HG02678 (cell line): ENCODE measurements around the gene ANKRD29.
A peak's percentile ranks its signal among the peaks of the same experiment; 100 is the strongest.
"Not testable (repeated sequence)": the region's sequence is repeated elsewhere in the genome, so short reads cannot be mapped to it uniquely, and the experiment has no call there.

ENCODE experiments used
- ATAC-seq: cut with Tn5 transposase; IDR thresholded peaks from one replicate; pipeline ENCODE4 v1.9.1; 2021; ENCODE audit warnings: mild to moderate bottlenecking, moderate library complexity; ENCODE audit not compliant: unreplicated experiment

Gene ANKRD29

DNA sequence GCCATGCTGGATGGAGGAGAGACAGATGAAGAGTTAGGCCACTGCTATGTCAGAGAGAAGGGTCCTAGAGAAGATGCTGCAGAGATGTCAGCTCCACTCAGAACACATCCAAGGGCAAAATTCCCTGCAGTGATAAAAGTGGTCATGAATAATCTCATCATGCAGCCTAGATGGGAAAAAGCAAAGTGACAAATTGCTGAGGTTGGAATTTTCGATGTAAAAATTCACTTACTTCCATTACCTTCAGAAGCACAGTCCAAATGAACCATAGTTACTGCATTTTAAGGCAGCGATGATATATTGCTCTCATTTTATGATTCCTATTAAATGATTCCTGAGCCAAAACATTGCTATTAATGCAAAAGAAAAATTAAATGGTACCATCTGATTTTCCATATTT lies 16.4 kb downstream of the ANKRD29 start:
- ATAC-seq: no peak

GRCh38 chr18:23645568-23646175 lies 17.0 kb downstream of the ANKRD29 start:
- ATAC-seq: no peak

DNA sequence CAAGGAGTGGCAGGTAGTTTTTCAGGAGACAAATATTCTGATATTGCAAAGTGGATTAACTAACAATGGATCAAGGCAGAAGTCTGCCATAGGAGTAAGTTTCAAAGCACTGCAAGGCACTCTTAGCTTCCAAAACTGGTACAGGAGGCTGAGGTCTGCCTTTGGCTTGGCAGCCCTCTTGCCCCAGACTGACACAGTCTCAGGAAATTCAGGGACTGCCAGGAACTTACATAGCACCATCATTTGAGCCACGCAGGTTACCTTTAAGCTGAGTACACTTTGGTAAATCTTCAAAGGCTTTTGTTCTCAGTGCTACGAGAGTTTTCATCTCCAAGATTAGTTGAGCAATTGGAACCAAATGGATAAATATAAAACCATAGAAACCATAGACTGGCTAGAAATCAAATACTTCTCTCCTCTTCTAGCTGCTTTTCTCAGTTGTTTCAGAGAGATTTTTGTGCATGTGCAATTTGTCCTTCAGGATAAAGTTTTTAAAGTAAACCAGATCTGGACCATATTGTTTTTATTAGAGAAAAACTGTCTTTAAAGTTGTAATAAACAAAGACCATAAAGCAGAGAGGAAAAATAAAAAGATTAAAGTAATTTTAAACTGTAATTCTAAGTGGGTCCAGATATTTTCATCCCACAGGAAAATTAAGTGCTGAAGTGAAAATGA lies 18.8 kb downstream of the ANKRD29 start:
- no peak for ATAC-seq

- ATAC-seq: no peak
Observed at GRCh38 chr18:23641937-23642666, 20.6 kb downstream of the ANKRD29 start.

DNA sequence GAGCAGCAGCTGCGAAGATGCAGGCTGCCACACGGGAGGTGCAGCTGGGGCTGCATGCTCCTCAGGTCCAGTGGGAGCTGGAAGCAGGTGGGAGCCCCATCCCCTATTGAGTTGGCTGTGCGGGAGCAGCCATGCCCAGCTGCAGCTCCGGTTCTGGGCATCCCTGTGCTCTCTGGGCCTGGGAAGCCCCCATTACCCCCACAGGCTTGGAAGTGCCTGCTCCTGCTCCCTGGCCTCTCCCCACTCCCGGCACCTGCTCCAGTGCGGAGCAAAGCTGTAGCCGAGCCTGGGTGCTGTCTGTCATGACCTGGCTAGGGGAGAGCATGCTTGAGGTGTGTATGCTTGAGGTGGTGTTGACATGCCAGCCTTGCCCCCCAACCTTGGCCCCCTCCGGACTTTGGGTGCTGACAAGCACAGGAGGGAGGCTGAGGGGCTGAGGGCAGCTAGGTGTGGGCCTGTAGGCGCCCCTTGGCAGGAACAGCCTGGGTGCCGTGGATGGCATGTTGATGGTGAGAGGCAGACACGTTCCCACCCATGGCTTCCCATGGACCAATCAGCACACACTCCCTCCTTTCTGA lies 21.5 kb downstream of the ANKRD29 start:
- ATAC-seq: no peak

- no peak for ATAC-seq
Observed at GRCh38 chr18:23640052-23640451, 22.7 kb downstream of the ANKRD29 start.

DNA sequence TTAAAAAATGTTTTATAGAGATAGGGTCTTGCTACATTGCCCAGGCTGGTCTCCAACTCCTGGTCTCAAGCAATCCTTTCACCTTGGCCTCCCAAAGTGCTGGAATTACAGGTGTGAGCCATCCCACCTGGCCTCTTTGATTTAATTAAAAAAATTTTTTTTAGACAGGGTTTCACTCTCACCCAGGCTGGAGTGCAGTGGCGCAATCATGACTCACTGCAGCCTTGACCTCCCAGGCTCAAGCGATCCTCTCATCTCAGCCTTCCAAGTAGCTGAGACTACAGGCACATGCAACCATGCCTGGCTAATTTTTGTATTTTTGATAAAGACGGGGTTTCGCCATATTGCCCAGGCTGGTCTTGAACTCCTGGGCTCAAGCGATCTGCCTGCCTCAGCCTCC lies 26.3 kb downstream of the ANKRD29 start:
- ATAC-seq: not testable (repeated sequence)

GRCh38 chr18:23636071-23636399 lies 26.7 kb downstream of the ANKRD29 start:
- ATAC-seq: no peak

- no peak for ATAC-seq
Observed at GRCh38 chr18:23635283-23636070, 27.2 kb downstream of the ANKRD29 start.

GRCh38 chr18:23634692-23635091 lies 28.0 kb downstream of the ANKRD29 start:
- ATAC-seq: no peak

GRCh38 chr18:23632615-23633014 lies 30.1 kb downstream of the ANKRD29 start:
- ATAC-seq: no peak

DNA sequence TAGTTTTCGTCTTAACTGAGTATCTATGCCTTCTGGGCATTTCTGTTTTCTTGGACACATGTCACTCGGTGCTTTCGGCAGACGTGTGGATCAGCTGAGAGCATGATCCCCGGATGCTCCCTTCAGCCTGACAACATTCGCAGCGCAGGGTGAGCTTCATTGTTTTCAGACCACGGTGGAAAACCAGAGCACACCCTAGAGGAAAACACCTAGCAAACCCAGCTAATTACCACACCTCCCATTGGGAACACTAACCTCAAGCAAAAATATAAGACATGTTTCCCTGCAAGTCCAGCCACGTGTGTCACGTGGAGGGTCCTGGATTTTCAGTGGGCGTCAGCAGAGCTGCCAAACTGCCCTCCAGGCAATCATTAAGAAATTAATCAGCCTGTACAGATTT lies 31.0 kb downstream of the ANKRD29 start:
- no peak for ATAC-seq

- no peak for ATAC-seq
Observed at GRCh38 chr18:23631312-23631711, 31.4 kb downstream of the ANKRD29 start.

GRCh38 chr18:23629444-23629946 lies 33.2 kb downstream of the ANKRD29 start:
- ATAC-seq: peak; percentile 98

DNA sequence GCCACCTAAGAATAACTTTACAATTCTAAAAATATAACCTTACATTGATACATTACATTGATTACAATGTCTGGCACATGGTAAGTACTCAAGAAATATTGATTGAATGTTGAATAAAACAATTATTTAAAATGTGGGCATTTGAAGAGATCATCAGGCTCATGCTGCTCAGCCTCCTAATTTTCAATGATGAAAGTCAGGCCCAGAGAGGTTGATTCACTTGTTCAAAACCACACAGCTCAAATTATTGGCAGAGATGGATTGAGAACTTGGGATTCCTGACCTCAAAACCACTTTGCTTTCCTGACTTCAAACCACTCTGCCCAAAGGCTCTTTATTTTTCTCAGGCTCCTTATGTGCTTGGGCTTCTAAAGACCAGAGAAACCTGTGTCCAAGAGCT lies 34.7 kb downstream of the ANKRD29 start:
- no peak for ATAC-seq

DNA sequence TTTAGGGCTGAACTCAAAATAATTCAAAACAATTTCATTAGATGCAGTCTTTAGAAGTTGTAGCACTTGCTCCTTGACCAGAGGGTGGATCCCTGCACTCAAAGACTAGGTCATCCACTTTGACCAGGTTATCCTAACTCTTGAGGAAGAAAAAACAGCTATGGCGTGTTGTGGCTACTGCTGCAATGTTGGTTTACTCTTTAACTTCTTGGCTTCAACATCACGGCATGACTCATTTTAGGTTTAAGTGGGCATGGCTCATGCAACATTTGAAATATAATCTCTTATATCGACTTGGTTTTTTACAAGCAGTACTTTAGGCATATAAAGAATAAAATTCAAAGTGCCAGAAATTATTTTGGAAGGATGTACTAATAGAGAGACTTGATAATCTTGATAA lies 35.4 kb downstream of the ANKRD29 start:
- no peak for ATAC-seq

DNA sequence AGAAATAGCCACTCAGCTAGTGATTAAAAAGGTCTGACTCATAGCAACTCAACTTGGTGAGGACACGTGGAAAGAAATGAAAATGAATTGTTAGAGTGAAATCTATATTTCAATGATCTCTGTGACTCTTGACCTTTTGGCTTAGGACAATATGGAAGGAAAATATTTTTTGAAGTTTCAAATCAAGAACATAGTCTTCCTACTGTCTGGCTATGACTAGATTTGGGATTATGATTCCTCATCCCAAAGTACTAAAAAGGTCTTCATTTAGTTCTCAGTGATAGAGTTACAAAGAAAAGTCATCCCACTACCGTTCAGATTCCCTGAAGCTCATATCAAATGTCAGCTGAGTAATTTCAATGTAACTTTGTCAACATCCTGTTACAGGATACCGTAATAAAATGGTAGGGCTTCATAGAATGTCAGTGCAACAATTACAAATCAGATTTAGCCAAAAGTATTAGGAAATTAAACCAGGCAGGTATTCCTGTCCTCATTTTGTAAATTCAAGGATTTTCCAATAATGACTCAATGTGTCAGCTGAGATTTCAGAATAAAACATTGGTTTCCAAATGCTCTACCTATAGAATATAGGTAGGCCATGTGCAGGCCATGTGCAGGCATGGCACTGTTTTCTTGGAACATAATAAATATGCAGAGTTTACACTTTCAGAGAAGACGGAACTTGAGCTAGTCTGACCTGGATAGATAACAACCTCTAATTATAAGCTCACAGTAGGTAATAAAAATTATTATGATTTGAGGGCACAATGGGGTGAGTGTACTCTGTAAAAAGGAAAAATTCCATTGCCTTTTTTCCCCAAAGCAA lies 36.0 kb downstream of the ANKRD29 start:
- no peak for ATAC-seq

- ATAC-seq: no peak
Observed at GRCh38 chr18:23623040-23623439, 39.7 kb downstream of the ANKRD29 start.

- peak; percentile 26 for ATAC-seq
Observed at GRCh38 chr18:23619388-23619881, 43.3 kb downstream of the ANKRD29 start.

- ATAC-seq: peak; percentile 39
Observed at GRCh38 chr18:23618862-23619387, 43.8 kb downstream of the ANKRD29 start.
